Activated naive CD8-positive, alpha-beta T cell treated with anti-CD3 and anti-CD28 coated beads, Interleukin-2, amount 50 U/mL, for 24 hours (primary cell): ENCODE measurements around the gene ARFRP1.
"Not testable (repeated sequence)": the region's sequence is repeated elsewhere in the genome, so short reads cannot be mapped to it uniquely, and the experiment has no call there.

Experiments
- ATAC-seq: fragments of 150-1000 bp; cut with Tn5 transposase; one replicate; pipeline ENCODE4 v1.10.0; 2021
- DNase-seq: peaks from one replicate; pipeline ENCODE4 v3.0.0; 2021
- H3K27ac Mint-ChIP-seq: one replicate; pipeline ENCODE4 v1.8.0; 2021; ENCODE audit warnings: mild to moderate bottlenecking, mixed read lengths
- H3K27me3 Mint-ChIP-seq: one replicate; pipeline ENCODE4 v1.8.0; 2021; ENCODE audit warnings: mixed read lengths
- H3K36me3 Mint-ChIP-seq: one replicate; pipeline ENCODE4 v1.8.0; 2021; ENCODE audit warnings: low read depth, mixed read lengths
- H3K4me1 Mint-ChIP-seq: one replicate; pipeline ENCODE4 v1.8.0; 2021; ENCODE audit warnings: mixed read lengths
- H3K4me3 Mint-ChIP-seq: one replicate; pipeline ENCODE4 v1.8.0; 2021; ENCODE audit warnings: mild to moderate bottlenecking, moderate library complexity, mixed read lengths
- H3K9me3 Mint-ChIP-seq: one replicate; pipeline ENCODE4 v1.8.0; 2021; ENCODE audit warnings: mixed read lengths

ARFRP1 gene

GRCh38 chr20:63722967-63723622 is 15.3 kb upstream of the ARFRP1 start:
- Mint-ChIP-seq H3K36me3 (peaks cover 53% of the 10 kb centered on the region), H3K4me1 (peaks cover 27% of the 10 kb centered on the region), H3K9me3 (peaks cover 15% of the 10 kb centered on the region)
- H3K27ac Mint-ChIP-seq, H3K27me3 Mint-ChIP-seq, DNase-seq, ATAC-seq, H3K4me3 Mint-ChIP-seq: not testable (repeated sequence)

DNA sequence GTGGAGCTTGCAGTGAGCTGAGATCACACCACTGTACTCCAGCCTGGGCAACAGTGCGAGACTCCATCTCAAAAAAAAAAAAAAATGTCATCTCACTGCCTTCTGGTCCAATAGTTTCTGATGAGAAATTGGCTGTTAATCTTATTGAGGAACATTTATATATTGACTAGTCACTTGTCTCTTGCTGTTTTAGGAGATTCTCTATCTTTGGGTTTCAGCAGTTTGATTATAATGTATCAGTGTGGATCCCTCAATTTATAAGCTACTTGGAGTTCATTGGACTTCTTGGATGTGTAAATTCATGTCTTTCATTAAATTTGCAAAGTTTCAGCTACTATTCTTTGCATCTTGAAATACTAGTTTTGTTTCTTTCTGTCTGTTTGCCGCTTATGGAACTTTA is 11.2 kb upstream of the ARFRP1 start:
- no peak for DNase-seq
- H3K4me1 Mint-ChIP-seq = peaks cover 34% of the 10 kb centered on the region
- no peak for ATAC-seq
- no peak overlapping the region for H3K4me3 Mint-ChIP-seq
- peaks cover 59% of the 10 kb centered on the region for H3K36me3 Mint-ChIP-seq
- no peaks in the 10 kb centered on the region for H3K27me3 Mint-ChIP-seq
- peaks cover 11% of the 10 kb centered on the region for H3K9me3 Mint-ChIP-seq
- H3K27ac Mint-ChIP-seq = peak overlapping the region; percentile 6

DNA sequence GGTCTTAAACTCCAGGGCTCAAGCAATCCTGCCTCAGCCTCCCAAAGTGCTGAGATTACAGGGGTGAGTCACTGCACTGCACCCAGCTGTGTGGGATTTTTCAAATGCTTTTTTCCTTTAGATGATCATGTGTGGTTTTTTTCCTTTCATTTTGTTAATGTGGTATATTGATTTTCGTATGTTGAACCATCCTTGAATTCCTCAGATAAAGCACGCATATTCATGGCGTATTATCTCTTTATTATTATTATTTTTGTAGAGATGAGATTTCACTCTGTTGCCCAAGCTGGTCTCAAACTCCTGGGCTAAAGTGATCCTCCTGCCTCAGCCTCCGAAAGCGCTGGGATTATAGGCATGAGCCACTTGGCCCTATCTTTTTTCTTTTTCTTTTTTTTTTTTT is 7.1 kb upstream of the ARFRP1 start:
- Mint-ChIP-seq H3K36me3 (peaks cover 67% of the 10 kb centered on the region), H3K27me3 (no peaks in the 10 kb centered on the region), H3K4me3 (no peak overlapping the region), H3K4me1 (peaks cover 48% of the 10 kb centered on the region), H3K27ac (no peak overlapping the region), H3K9me3 (peaks cover 11% of the 10 kb centered on the region)
- no peak for DNase-seq
- ATAC-seq = no peak

- Mint-ChIP-seq H3K27ac (no peak overlapping the region), H3K27me3 (no peaks in the 10 kb centered on the region), H3K36me3 (peaks cover 55% of the 10 kb centered on the region), H3K4me3 (no peak overlapping the region), H3K4me1 (peaks cover 54% of the 10 kb centered on the region), H3K9me3 (peaks cover 4% of the 10 kb centered on the region)
- no peak for DNase-seq
- ATAC-seq = no peak
Measured at GRCh38 chr20:63712191-63712590, 4.4 kb upstream of the ARFRP1 start.

GRCh38 chr20:63711085-63711645 is 3.4 kb upstream of the ARFRP1 start:
- Mint-ChIP-seq H3K9me3 (peaks cover 4% of the 10 kb centered on the region), H3K4me3 (no peak overlapping the region)

GRCh38 chr20:63709149-63709527 is 1.4 kb upstream of the ARFRP1 start:
- H3K27ac Mint-ChIP-seq = peak overlapping the region; percentile 31
- peaks cover 40% of the 10 kb centered on the region for H3K36me3 Mint-ChIP-seq

More at GRCh38 chr20:63711085-63711645, 3.4 kb upstream of the ARFRP1 start:
- no peak overlapping the region for H3K27ac Mint-ChIP-seq
- no peak for ATAC-seq
- H3K27me3 Mint-ChIP-seq = no peaks in the 10 kb centered on the region
- peaks cover 51% of the 10 kb centered on the region for H3K36me3 Mint-ChIP-seq
- no peak for DNase-seq
- peaks cover 55% of the 10 kb centered on the region for H3K4me1 Mint-ChIP-seq

DNA sequence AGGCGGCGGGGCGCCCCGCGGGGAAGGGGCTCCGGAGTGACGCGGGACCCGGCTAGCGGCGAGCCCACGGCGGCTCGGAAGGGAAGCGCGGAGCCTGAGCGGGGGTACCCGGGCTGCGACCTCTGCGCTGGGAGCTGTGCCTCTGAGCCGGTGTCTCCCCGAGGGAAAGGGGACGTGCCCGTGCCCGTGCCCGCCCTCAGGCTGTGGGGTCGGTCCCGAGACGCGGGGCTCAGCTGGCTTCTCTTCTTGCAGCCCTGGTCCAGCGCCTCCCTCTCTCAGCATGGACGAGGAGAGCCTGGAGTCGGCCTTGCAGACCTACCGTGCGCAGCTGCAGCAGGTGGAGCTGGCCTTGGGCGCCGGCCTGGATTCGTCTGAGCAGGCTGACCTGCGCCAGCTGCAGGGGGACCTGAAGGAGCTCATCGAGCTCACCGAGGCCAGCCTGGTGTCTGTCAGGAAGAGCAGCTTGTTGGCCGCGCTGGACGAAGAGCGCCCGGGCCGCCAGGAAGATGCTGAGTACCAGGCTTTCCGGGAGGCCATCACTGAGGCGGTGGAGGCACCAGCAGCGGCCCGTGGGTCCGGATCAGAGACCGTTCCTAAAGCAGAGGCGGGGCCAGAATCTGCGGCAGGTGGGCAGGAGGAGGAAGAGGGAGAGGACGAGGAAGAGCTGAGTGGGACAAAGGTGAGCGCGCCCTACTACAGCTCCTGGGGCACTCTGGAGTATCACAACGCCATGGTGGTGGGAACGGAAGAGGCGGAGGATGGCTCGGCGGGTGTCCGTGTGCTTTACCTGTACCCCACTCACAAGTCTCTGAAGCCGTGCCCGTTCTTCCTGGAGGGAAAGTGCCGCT is 749 bp upstream of the ARFRP1 start:
- H3K4me3 Mint-ChIP-seq = peak overlapping the region; percentile 81
- H3K27ac Mint-ChIP-seq = peak overlapping the region; percentile 31
- no peaks in the 10 kb centered on the region for H3K9me3 Mint-ChIP-seq
- H3K4me1 Mint-ChIP-seq = peaks cover 49% of the 10 kb centered on the region
- DNase-seq (no peak), ATAC-seq (peak; percentile 4)
- H3K36me3 Mint-ChIP-seq = peaks cover 42% of the 10 kb centered on the region
- H3K27me3 Mint-ChIP-seq = no peaks in the 10 kb centered on the region

More at GRCh38 chr20:63709149-63709527, 1.4 kb upstream of the ARFRP1 start:
- H3K4me1 Mint-ChIP-seq = peaks cover 52% of the 10 kb centered on the region
- DNase-seq (no peak), ATAC-seq (no peak)
- H3K9me3 Mint-ChIP-seq = no peaks in the 10 kb centered on the region
- H3K4me3 Mint-ChIP-seq = peak overlapping the region; percentile 81
- no peaks in the 10 kb centered on the region for H3K27me3 Mint-ChIP-seq

DNA sequence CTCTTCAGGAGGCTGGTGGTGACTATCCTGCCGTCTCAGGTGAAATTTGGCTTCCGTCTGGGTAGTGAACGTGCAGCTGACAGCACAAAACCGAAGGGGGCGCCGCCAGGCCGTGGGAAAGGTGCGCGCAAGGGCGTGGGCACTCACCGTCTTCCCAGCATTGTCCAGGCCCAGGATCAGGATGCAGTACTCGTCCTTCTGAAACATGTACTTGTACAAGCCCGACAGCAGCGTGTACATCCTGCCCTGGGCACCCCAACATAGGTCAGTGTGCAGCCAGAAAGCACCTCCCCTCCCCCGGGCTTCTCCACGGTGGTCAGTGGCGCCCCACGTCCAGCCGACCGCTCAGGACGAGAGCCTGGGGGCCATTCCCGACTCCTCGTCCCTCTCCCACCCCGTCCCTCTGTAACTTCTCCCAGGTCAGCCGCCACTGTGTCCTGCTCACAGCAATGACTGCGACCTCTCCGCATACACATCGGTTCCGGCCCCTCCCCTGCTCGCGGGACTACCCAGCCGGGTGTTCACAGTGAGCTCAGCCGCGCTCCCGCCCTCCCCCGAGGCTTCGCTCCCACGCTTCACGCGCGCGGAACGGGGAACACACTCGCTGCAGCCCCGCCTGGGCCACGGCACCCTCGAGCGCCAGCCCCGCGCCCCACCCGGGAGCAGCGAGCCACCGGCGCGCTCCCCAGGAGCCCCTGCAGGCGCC is 771 bp downstream of the ARFRP1 start:
- Mint-ChIP-seq H3K27ac (peak overlapping the region; percentile 85), H3K4me3 (peak overlapping the region; percentile 89), H3K36me3 (peaks cover 33% of the 10 kb centered on the region), H3K27me3 (no peaks in the 10 kb centered on the region), H3K4me1 (peaks cover 41% of the 10 kb centered on the region), H3K9me3 (no peaks in the 10 kb centered on the region)
- ATAC-seq (peak; percentile 53), DNase-seq (peak; percentile 67)

GRCh38 chr20:63706027-63706695 is 1.6 kb downstream of the ARFRP1 start:
- H3K4me3 Mint-ChIP-seq = peak overlapping the region; percentile 89
- H3K27ac Mint-ChIP-seq = peak overlapping the region; percentile 85
- peaks cover 36% of the 10 kb centered on the region for H3K4me1 Mint-ChIP-seq
- DNase-seq (no peak), ATAC-seq (no peak)
- H3K9me3 Mint-ChIP-seq = no peaks in the 10 kb centered on the region
- H3K27me3 Mint-ChIP-seq = no peaks in the 10 kb centered on the region
- peaks cover 28% of the 10 kb centered on the region for H3K36me3 Mint-ChIP-seq

DNA sequence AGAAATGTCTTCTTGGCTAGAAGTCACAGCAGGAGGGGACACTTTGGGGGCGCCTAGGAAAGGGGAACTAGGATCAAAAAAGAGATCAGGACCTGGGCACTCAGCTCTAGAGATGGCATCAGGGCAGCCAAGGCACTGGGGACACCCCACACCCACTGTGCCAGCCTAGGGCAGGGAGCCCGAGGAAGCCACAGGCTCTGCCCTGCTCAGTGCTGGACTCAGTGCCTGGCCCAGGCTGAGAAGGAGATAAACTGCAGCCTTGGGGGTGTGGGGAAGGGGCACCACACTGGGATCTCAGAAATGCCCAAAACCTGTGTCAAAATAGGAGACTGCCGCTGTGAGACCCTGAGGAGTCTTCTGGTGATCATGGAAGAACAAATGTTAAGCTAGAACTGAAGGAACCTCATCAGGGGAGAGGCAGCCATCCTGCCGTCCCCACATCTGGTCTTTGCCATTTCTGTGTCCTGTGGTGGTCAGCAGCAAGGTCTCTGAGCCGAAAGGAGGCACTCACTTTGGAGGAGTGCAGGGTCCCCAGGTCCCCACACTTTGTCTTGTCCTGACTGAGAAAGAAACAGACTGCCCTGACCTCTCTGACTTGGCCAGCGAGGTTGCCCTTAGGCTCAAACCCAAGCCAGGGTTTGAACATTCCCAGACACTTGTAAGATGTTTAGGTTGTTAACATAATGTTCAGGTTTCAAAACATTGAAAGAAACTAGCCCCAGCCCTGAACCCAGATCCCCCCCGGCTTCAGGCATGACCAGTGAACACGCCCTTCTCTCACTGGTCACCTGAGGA is 2.3 kb downstream of the ARFRP1 start:
- H3K4me3 Mint-ChIP-seq = peak overlapping the region; percentile 89
- DNase-seq (no peak), ATAC-seq (no peak)
- H3K27ac Mint-ChIP-seq = peak overlapping the region; percentile 64
- H3K27me3 Mint-ChIP-seq = no peaks in the 10 kb centered on the region
- no peaks in the 10 kb centered on the region for H3K9me3 Mint-ChIP-seq
- H3K36me3 Mint-ChIP-seq = peaks cover 21% of the 10 kb centered on the region
- peaks cover 31% of the 10 kb centered on the region for H3K4me1 Mint-ChIP-seq

DNA sequence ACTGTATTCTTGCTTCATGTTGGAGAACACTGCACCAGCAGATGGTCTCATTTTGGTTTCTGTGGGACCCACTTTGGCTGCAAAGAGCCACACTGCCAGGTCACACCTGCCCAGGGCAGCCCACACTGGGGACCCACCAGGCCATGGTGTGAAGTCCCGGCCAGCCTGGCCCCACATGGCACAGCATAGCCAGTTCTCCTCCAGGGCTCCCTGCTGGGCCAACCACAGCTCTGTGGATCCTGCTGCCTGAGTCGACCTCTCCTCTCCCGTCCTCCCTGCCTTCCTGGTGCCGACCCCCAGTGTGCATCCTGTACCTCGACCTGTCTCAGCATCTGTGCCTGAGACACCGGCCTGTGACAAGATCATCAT is 3.0 kb downstream of the ARFRP1 start:
- Mint-ChIP-seq H3K27me3 (no peaks in the 10 kb centered on the region), H3K4me1 (peaks cover 28% of the 10 kb centered on the region), H3K27ac (no peak overlapping the region), H3K4me3 (no peak overlapping the region), H3K36me3 (peaks cover 20% of the 10 kb centered on the region), H3K9me3 (no peaks in the 10 kb centered on the region)
- no peak for ATAC-seq
- no peak for DNase-seq

DNA sequence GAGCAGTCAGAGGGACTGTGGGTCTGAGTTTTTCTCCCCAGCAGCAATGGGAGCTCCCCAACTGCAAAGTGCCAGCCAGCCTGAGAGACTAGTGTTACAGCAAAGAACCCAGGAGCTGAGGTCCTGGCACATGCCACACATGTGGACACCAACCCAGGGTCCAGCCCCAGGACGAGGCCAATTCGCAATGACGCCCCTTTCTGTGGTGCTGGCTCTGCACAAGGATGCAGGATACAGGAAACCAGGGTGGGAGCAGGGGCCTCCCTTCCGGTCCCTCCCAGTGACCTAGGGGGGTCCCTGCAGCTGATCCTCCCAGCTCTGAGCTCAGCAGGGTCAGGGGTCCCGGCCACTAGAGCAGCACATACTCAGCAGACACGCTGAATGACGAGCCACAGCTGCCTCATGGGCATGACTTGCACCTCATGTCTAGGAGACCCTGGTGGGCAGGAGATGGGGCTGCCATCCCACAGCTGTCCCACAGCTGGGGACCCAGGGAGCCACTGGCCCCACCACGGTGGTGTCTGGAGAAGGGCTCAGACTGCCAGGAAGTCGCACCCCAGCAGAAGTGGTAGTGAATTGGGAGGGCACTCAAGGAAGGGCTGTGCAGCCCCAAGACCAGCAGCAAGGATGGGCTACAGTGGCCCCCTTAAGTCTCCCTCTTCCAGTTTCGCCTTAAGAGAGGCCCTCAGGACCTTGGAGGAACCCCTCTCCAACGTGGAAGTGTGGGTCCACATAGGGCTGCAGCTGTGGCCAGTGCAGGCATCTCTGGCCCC is 3.6 kb downstream of the ARFRP1 start:
- Mint-ChIP-seq H3K4me3 (no peak overlapping the region), H3K36me3 (peaks cover 20% of the 10 kb centered on the region), H3K27ac (no peak overlapping the region), H3K27me3 (no peaks in the 10 kb centered on the region), H3K9me3 (no peaks in the 10 kb centered on the region), H3K4me1 (peaks cover 29% of the 10 kb centered on the region)
- ATAC-seq = no peak
- no peak for DNase-seq

GRCh38 chr20:63703471-63703975 is 4.3 kb downstream of the ARFRP1 start:
- Mint-ChIP-seq H3K27ac (no peak overlapping the region), H3K4me3 (no peak overlapping the region), H3K27me3 (no peaks in the 10 kb centered on the region), H3K36me3 (peaks cover 16% of the 10 kb centered on the region), H3K9me3 (no peaks in the 10 kb centered on the region), H3K4me1 (peaks cover 29% of the 10 kb centered on the region)
- DNase-seq (no peak), ATAC-seq (no peak)
